Ovary (tissue), 9 donors: Measurements from ENCODE around the gene TLR9. TPM values are rescaled to one million over a fixed set of nuclear protein-coding genes. Genes with fewer than 3 reads are reported as not detected.

Experiments used
- DNase-seq, 5 donors: peaks; one replicate each; pipeline ENCODE4 v3.0.0-alpha.2; 2019 to 2020
- H3K27ac ChIP-seq, 2 donors: fragments of 200-600 bp; one replicate each; pipeline versions ENCODE4 v1.5.1 to v1.8.0; 2019 to 2022
- H3K27me3 ChIP-seq: fragments of 200-600 bp; one replicate; pipeline ENCODE4 v1.8.0; 2022
- H3K36me3 ChIP-seq: fragments of 200-600 bp; sonication (generic); one replicate; pipeline ENCODE4 v1.5.1; 2019
- H3K4me1 ChIP-seq: one replicate; pipeline ENCODE4 v1.8.1; 2013; ENCODE audit warnings: mild to moderate bottlenecking, moderate library complexity; ENCODE audit not compliant: insufficient read depth
- H3K4me3 ChIP-seq: fragments of 200-600 bp; sonication (generic); one replicate; pipeline ENCODE4 v1.5.1; 2017
- H3K9me3 ChIP-seq, 2 donors: fragments of 200-600 bp in 1 of 2; sonication (generic) in 1 of 2; one replicate each; pipeline versions ENCODE4 v1.5.1 to v1.8.1; 2013 to 2019; ENCODE audit warnings: mild to moderate bottlenecking in 1 of 2, moderate library complexity in 1 of 2
- EP300 ChIP-seq: sonication (generic); formaldehyde crosslinking; IDR thresholded peaks from one replicate; pipeline ENCODE4 v1.6.1; 2017; ENCODE audit warnings: antibody characterized with exemption
- POLR2A ChIP-seq: fragments of 450-650 bp; IDR thresholded peaks from one replicate; pipeline ENCODE4 v1.6.1; 2017; ENCODE audit warnings: antibody characterized with exemption, mild to moderate bottlenecking, moderate library complexity
- WGBS, 3 donors: extraction: QIAGEN DNeasy Blood & Tissue Kit in 1 of 3; methylation state at CpG; one replicate each; pipeline versions ENCODE4 v1.1.5 to v1.1.7; 2013 to 2017; 5-methylcytosine and 5-hydroxymethylcytosine counted together
- intact Hi-C, 4 donors: fragments of 100-400 bp; cut with DNase I; formaldehyde crosslinking; loops; one replicate each; pipeline versions ENCODE4 v1.11.0 to v1.15.1; 2022 to 2023
- polyA plus RNA-seq, 2 donors: library from polyadenylated mRNA; stranded (reverse); fragments of 200-250 nt in 1 of 2; fragments of 350-450 nt in 1 of 2; fragmentation: Illumina TruSeq in 1 of 2; extraction: RNeasy Lipid Tissue Mini Kit (QIAGEN cat#74804) in 1 of 2; gene quantifications; one replicate each; pipeline ENCODE4 v1.2.3, GENCODE V29; 2013 to 2014
- total RNA-seq, 7 donors: library from RNA; depleted of rRNA in 2 of 7; stranded (reverse); fragments of >200 nt in 2 of 7; fragmentation: NEBNext Ultra II Directional in 3 of 7; extraction: Animal tissue kit (Norgen Biotek cat#: 25700) in 3 of 7; gene quantifications; one replicate each; pipeline versions ENCODE4 v1.1.0 to v1.2.4, GENCODE V29; 2016 to 2023
- TF ChIP-seq, protein P1 (sequence below), 3 donors: fragments of 450-650 bp in 2 of 3; fragments of 200-600 bp in 1 of 3; IDR thresholded peaks; one replicate each; pipeline versions ENCODE4 v1.5.1 to v1.8.0; 2016 to 2022; ENCODE audit warnings: antibody characterized with exemption in 3 of 3, mild to moderate bottlenecking in 1 of 3
- donor health status: DM: no; HTN: no; CAD: no; lungs with moderate emphysema.
- donor health status: DM: no; HTN: no; CAD: no.
- donor health status: Bipolar disorder and iron deficiency.
- donor health status: DM: yes; HTN: yes; CAD: no.
- donor health status: DM: no; HTN: no; CAD: no.
- donor health status: DM: yes; HTN: yes; CAD: no.

TLR9 gene
- total and polyA plus RNA-seq, 9 donors = 0.15 to 1.5 (median 0.58) TPM; not detected in 2

- peak in 4 of 5 donors; percentile 59 to 71 (median 68) for DNase-seq
- whole genome bisulfite sequencing, 3 donors = 1 to 2% (median 2%) methylated on average over 11 of the region's 11 CpGs
- intact Hi-C loops = loop anchor here in 3 of 4 donors (5.0 kb wide), 2 partner anchors 39 to 49 kb away; partner anchors contain the start of genes WDR82 (in 2 of the 3) and GLYCTK (in 1 of the 3)
These were observed 12.8 kb upstream of the TLR9 start for GRCh38 chr3:52238193-52238760.

GRCh38 chr3:52237657-52238172 lies 12.3 kb upstream of the TLR9 start:
- WGBS, 3 donors = 0 to 1% (median 0%) methylated on average over 8 of the region's 8 CpGs
- Histone ChIP-seq H3K9me3 (no peaks in the 10 kb centered on the region), H3K4me3 (peak overlapping the region; percentile 87), H3K27ac (peak overlapping the region; percentile 54 to 91), H3K27me3 (no peaks in the 10 kb centered on the region), H3K4me1 (peaks cover 16% of the 10 kb centered on the region), H3K36me3 (no peaks in the 10 kb centered on the region)
- DNase-seq = peak; percentile 88 to 92 (median 89)
- intact Hi-C loops = loop anchor here in 3 of 4 donors (5.0 kb wide), 2 partner anchors 40 to 50 kb away; partner anchors contain the start of genes WDR82 (in 2 of the 3) and GLYCTK (in 1 of the 3)
- TF ChIP-seq, protein P1, sequence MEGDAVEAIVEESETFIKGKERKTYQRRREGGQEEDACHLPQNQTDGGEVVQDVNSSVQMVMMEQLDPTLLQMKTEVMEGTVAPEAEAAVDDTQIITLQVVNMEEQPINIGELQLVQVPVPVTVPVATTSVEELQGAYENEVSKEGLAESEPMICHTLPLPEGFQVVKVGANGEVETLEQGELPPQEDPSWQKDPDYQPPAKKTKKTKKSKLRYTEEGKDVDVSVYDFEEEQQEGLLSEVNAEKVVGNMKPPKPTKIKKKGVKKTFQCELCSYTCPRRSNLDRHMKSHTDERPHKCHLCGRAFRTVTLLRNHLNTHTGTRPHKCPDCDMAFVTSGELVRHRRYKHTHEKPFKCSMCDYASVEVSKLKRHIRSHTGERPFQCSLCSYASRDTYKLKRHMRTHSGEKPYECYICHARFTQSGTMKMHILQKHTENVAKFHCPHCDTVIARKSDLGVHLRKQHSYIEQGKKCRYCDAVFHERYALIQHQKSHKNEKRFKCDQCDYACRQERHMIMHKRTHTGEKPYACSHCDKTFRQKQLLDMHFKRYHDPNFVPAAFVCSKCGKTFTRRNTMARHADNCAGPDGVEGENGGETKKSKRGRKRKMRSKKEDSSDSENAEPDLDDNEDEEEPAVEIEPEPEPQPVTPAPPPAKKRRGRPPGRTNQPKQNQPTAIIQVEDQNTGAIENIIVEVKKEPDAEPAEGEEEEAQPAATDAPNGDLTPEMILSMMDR (IDR thresholded peaks at IDR 0.05) = no peak
- TF ChIP-seq EP300 (no peak), POLR2A (no peak)

More at GRCh38 chr3:52238193-52238760, 12.8 kb upstream of the TLR9 start:
- Histone ChIP-seq H3K27me3 (no peaks in the 10 kb centered on the region), H3K9me3 (no peaks in the 10 kb centered on the region), H3K4me3 (peak overlapping the region; percentile 87), H3K36me3 (no peaks in the 10 kb centered on the region), H3K4me1 (peaks cover 16% of the 10 kb centered on the region), H3K27ac (peak overlapping the region; percentile 54 to 91)
- TF ChIP-seq, protein P1 (IDR thresholded peaks at IDR 0.05) = no peak
- TF ChIP-seq EP300 (no peak), POLR2A (no peak)

DNA sequence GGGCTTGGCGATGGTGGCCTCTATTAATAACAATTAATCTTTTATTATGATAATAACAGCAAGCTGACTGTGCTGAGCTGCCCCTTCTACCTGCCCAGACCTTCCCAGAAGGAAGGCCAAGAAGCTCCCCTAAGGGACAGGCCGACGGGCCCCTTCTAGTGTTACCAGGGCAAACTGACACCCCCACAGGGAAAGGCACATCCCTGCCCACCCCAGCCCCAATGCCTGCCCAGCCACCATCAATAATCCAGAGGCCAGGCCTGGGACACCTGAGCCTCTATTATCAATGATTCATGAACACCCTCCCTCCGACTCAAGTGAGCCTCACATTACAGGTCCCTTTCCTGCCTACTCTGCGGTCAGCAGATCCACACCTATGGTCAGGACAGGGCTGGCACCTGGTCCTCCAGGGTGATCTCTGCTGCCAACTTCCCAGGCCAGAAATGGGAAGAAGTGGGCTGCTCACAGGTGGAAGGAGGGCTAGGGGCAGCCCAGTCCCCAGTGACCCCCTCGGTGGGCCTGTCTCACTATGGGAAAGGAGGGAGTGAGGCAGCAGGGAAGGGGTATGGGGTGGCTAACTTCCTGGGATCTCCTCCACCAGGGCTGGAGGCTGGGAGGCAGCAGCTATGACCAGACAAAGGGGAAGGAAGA lies 11.7 kb upstream of the TLR9 start:
- peaks cover 16% of the 10 kb centered on the region for H3K4me1 ChIP-seq
- H3K27ac ChIP-seq = peak overlapping the region; percentile 54 to 91
- 47 to 60% (median 58%) methylated on average over 6 of the region's 6 CpGs for WGBS, 3 donors
- H3K27me3 ChIP-seq = no peaks in the 10 kb centered on the region
- intact Hi-C loops = loop anchor here in 3 of 4 donors (5.0 kb wide), 2 partner anchors 40 to 50 kb away; partner anchors contain the start of genes WDR82 (in 2 of the 3) and GLYCTK (in 1 of the 3)
- H3K4me3 ChIP-seq = peak overlapping the region; percentile 15
- DNase-seq = peak in 1 of 5 donors; percentile 42
- H3K36me3 ChIP-seq = no peaks in the 10 kb centered on the region
- no peaks in the 10 kb centered on the region for H3K9me3 ChIP-seq
- TF ChIP-seq, protein P1 (IDR thresholded peaks at IDR 0.05) = no peak
- no peak for TF ChIP-seq EP300
- no peak for TF ChIP-seq POLR2A

DNA sequence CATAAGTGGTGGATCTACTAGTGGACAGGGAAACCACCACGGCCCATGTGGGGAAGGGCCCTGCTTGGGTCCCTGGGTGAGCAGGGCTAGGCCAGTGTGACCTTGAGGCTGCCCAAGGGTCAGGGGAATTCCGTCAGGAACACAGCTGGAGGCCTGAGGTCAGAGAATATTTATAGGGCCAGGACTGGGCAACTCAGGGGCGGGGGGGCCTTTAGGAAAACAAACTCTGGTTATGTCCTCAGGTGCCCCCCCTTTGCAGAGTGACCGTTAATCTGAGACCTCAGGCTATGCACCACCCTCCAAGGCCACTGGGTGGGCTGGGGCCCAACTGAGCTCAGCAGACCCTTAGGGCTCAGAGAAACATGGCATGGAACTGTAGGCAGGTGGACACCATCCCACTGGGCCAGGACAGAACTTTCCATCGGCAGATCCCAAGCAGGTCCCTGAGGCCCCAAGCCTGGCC lies 11.0 kb upstream of the TLR9 start:
- H3K4me1 ChIP-seq = peaks cover 16% of the 10 kb centered on the region
- no peak overlapping the region for H3K4me3 ChIP-seq
- WGBS, 3 donors = 26 to 57% (median 42%) methylated on average over 5 of the region's 5 CpGs
- intact Hi-C loops = loop anchor here in 3 of 4 donors (5.0 kb wide), 2 partner anchors 41 to 51 kb away; partner anchors contain the start of genes WDR82 (in 2 of the 3) and GLYCTK (in 1 of the 3)
- no peaks in the 10 kb centered on the region for H3K9me3 ChIP-seq
- H3K27me3 ChIP-seq = no peaks in the 10 kb centered on the region
- no peaks in the 10 kb centered on the region for H3K36me3 ChIP-seq
- peak in 3 of 5 donors; percentile 42 to 57 (median 43) for DNase-seq
- TF ChIP-seq EP300 = no peak
- TF ChIP-seq, protein P1 (IDR thresholded peaks at IDR 0.05) = no peak
- no peak for TF ChIP-seq POLR2A
- H3K27ac ChIP-seq = peak overlapping the region; percentile 27 to 91
